Measurements from ENCODE around the gene CHRNA3.

CHRNA3 gene

DNA sequence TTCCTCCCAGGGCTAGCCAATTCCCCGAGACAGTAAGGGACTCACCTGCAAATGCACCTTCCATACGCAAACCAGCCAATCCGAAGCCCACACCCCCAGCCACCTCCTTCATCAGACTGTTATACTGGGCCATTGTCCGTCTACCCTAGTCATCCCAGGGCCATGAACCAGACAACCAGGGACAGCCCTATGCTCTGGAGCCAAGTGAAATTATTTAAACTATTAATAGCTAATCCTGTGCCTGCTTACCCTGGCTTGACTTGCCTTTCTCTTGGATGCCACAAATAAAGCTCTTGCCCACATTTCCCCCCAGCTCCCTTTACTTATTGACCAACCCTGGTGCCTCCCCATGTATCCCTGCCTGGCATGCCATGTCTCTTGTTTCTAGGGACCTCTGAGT is 24.2 kb upstream of the CHRNA3 start:
- no peak for DNase-seq (ENCODE audit: low read depth)
- no peak overlapping the region for H3K4me3 ChIP-seq (replicated peaks; ENCODE audit: low read depth, low read length)
- TF ChIP-seq CTCF (IDR thresholded peaks at IDR 0.05; ENCODE audit: low read length, missing control alignments) = no peak

GRCh38 chr15:78642331-78642730 is 21.5 kb upstream of the CHRNA3 start:
- TF ChIP-seq CTCF (IDR thresholded peaks at IDR 0.05; ENCODE audit: low read length, missing control alignments) = no peak
- DNase-seq (ENCODE audit: low read depth) = no peak

DNA sequence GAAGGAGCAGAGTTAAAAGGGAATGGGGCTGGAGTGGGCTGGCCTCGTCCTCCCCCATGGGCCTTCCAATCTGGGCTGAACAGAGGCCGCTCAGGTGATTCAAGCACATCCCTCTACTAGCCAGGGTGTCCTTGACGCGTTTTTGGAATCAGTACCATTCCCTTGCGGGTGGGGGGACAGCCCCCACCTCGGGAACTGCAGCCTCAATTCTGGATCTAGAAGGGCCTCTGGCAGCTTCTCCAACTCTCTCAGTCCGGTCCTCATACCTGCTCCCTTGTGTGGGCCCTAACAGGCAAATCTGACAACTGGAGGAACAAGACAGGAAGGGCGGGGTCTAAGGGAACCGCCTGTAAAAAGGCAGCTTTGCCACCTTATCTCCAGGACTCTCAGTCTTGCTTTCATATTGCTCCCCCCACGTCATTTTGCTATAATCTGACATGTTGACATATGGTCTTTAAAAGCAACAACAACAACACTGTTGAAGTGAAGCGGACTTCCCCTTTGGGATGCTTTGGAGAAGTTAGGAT is 21.0 kb upstream of the CHRNA3 start:
- H3K4me3 ChIP-seq (replicated peaks; ENCODE audit: low read depth, low read length) = no peak overlapping the region
- no peak for DNase-seq (ENCODE audit: low read depth)
- no peak for TF ChIP-seq CTCF (IDR thresholded peaks at IDR 0.05; ENCODE audit: low read length, missing control alignments)

More at GRCh38 chr15:78642331-78642730, 21.5 kb upstream of the CHRNA3 start:
- no peak overlapping the region for H3K4me3 ChIP-seq (replicated peaks; ENCODE audit: low read depth, low read length)

GRCh38 chr15:78641102-78641748 is 20.4 kb upstream of the CHRNA3 start, which contains the start of gene CHRNB4:
TSS of gene CHRNB4 (minus strand) at chr15:78641210. CDS start at chr15:78641133, 77 bp downstream.
- peak; percentile 10 for TF ChIP-seq CTCF (IDR thresholded peaks at IDR 0.05; ENCODE audit: low read length, missing control alignments)
- H3K4me3 ChIP-seq (replicated peaks; ENCODE audit: low read depth, low read length) = peak within 1 kb of the TSS; percentile 34
- peak; percentile 27 for DNase-seq (ENCODE audit: low read depth)

DNA sequence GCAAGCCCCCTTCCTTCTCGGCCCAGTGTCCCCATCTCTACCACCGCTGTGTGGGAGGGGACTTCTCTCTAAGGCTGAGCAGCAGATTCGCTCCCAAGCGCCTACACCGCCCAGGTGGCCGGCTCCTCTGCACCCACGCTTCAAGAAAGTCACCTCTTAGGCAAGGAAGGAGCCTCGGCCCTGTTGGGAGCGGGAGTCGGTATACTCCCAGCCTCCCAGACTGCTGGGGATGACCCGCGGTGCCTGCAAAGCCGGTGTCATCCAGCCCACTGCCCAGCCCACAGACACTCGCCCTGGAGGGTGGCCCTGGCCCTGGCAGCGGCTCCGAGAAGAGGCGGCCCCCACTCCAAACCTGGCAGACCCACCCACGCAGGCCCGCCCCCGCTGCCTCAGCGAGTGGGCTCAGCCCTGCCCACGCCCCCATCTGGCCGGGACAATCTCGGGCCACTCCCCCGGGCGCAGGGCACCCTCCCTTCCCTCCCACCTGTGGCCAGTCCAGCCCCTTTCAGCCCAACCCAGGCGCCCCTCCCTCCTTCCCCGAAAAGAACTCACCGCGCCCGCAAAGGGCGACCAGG is 19.8 kb upstream of the CHRNA3 start:
- H3K4me3 ChIP-seq (replicated peaks; ENCODE audit: low read depth, low read length) = peak overlapping the region; percentile 34
- DNase-seq (ENCODE audit: low read depth) = no peak
- TF ChIP-seq CTCF (IDR thresholded peaks at IDR 0.05; ENCODE audit: low read length, missing control alignments) = no peak

GRCh38 chr15:78638658-78639314 is 18.0 kb upstream of the CHRNA3 start:
- no peak overlapping the region for H3K4me3 ChIP-seq (replicated peaks; ENCODE audit: low read depth, low read length)
- peak; percentile 44 for DNase-seq (ENCODE audit: low read depth)
- TF ChIP-seq CTCF (IDR thresholded peaks at IDR 0.05; ENCODE audit: low read length, missing control alignments) = peak; percentile 61
